NCI-H748 (cell line): Measurements from ENCODE around the gene GAS7.

Source experiments
- DNase-seq: peaks from one replicate; lab custom pipeline; 2025; ENCODE audit not compliant: unreplicated experiment; lab: John Stamatoyannopoulos, UW

The GAS7 gene

GRCh38 chr17:10136258-10136981, 62.0 kb downstream of the GAS7 start:
- no peak for DNase-seq

GRCh38 chr17:10135539-10136257, 62.7 kb downstream of the GAS7 start:
- DNase-seq, result no peak

GRCh38 chr17:10130677-10131076, 67.7 kb downstream of the GAS7 start:
- DNase-seq, result no peak

- DNase-seq, result no peak
These were observed 68.1 kb downstream of the GAS7 start for GRCh38 chr17:10130263-10130662.

- DNase-seq, result no peak
These were observed 70.5 kb downstream of the GAS7 start for GRCh38 chr17:10127819-10128425.

- DNase-seq, result no peak
These were observed 71.5 kb downstream of the GAS7 start for GRCh38 chr17:10126616-10127501.

GRCh38 chr17:10126276-10126615, 72.2 kb downstream of the GAS7 start:
- no peak for DNase-seq

GRCh38 chr17:10125531-10126275, 72.7 kb downstream of the GAS7 start:
- no peak for DNase-seq

- no peak for DNase-seq
These were observed 75.3 kb downstream of the GAS7 start for GRCh38 chr17:10123093-10123492.

GRCh38 chr17:10121971-10122707, 76.3 kb downstream of the GAS7 start:
- DNase-seq, result no peak

- DNase-seq, result no peak
These were observed 77.7 kb downstream of the GAS7 start for GRCh38 chr17:10120749-10121148.

GRCh38 chr17:10120109-10120485, 78.3 kb downstream of the GAS7 start:
- DNase-seq, result no peak

GRCh38 chr17:10119203-10120108, 79.0 kb downstream of the GAS7 start:
- peak; percentile 56 for DNase-seq

GRCh38 chr17:10118788-10119130, 79.6 kb downstream of the GAS7 start:
- DNase-seq, result no peak

GRCh38 chr17:10117581-10118001, 80.8 kb downstream of the GAS7 start:
- no peak for DNase-seq

- DNase-seq, result no peak
These were observed 81.5 kb downstream of the GAS7 start for GRCh38 chr17:10116753-10117420.

GRCh38 chr17:10116267-10116666, 82.1 kb downstream of the GAS7 start:
- DNase-seq, result no peak

GRCh38 chr17:10115536-10115932, 82.9 kb downstream of the GAS7 start:
- no peak for DNase-seq
